Pancreas (tissue), 10 donors: ENCODE results near the gene PIK3CA. TPM values are rescaled to one million over a fixed set of nuclear protein-coding genes. Genes with fewer than 3 reads are reported as not detected.

Source experiments
- ATAC-seq, 4 donors: fragments of 200-7000 bp; cut with Tn5 transposase; one replicate each; pipeline versions ENCODE4 v1.8.0 to v1.9.1; 2020; ENCODE audit warnings: mild to moderate bottlenecking in 4 of 4, moderate library complexity in 4 of 4
- DNase-seq, 6 donors: peaks; one replicate each; pipeline ENCODE4 v3.0.0-alpha.2; 2020
- FAIRE-seq: peaks from 2 replicates; lab custom pipeline; 2012; peaks lifted over from hg19 to GRCh38; lab: Jason Lieb, UNC
- H3K27ac ChIP-seq, 4 donors: fragments of 200-600 bp; sonication (generic); 1 replicate in 3 of 4; 2 replicates in 1 of 4; pipeline versions ENCODE4 v1.5.0 to v1.8.0; 2020
- H3K27me3 ChIP-seq, 4 donors: fragments of 200-600 bp; one replicate each; pipeline ENCODE4 v1.8.0; 2021
- H3K36me3 ChIP-seq, 3 donors: fragments of 200-600 bp; sonication (generic) in 1 of 3; one replicate each; pipeline versions ENCODE4 v1.5.0 to v1.8.0; 2020 to 2021
- H3K4me1 ChIP-seq, 3 donors: fragments of 200-600 bp; one replicate each; pipeline ENCODE4 v1.8.0; 2021
- H3K4me3 ChIP-seq, 4 donors: fragments of 200-600 bp; sonication (generic) in 2 of 4; one replicate each; pipeline versions ENCODE4 v1.5.0 to v1.8.0; 2020 to 2021
- H3K9me3 ChIP-seq, 4 donors: fragments of 200-600 bp; one replicate each; pipeline ENCODE4 v1.8.0; 2021
- WGBS, 2 donors: extraction: QIAGEN DNeasy Blood & Tissue Kit; methylation state at CpG; one replicate each; pipeline ENCODE4 v1.1.7; 2013; 5-methylcytosine and 5-hydroxymethylcytosine counted together
- intact Hi-C, 3 donors: fragments of 100-400 bp; cut with DNase I; formaldehyde crosslinking; loops; one replicate each; pipeline versions ENCODE4 v1.11.1 to v1.14.2; 2022
- polyA plus RNA-seq, 2 donors: library from polyadenylated mRNA; stranded (reverse); fragments of 200-250 nt; gene quantifications; one replicate each; pipeline ENCODE4 v1.2.3, GENCODE V29; 2013
- total RNA-seq, 6 donors: library from RNA; stranded (reverse); fragmentation: NEBNext Ultra II Directional in 4 of 6; extraction: Animal tissue kit (Norgen Biotek cat#: 25700) in 4 of 6; gene quantifications; one replicate each; pipeline versions ENCODE4 v1.2.1 to v1.2.4, GENCODE V29; 2021 to 2023
- TF ChIP-seq, protein P1 (sequence below), 4 donors: fragments of 200-600 bp; sonication (generic) in 3 of 4; IDR thresholded peaks; one replicate each; pipeline versions ENCODE4 v1.5.0 to v1.8.0; 2021; ENCODE audit warnings: antibody characterized with exemption in 4 of 4
- donor health status: healthy with polysubstance abuse.
- donor health status: DM: no; HTN: no; CAD: no; lungs with moderate emphysema.
- donor health status: DM: no; HTN: no; CAD: no.
- donor health status: control.
- donor health status: control.
- donor health status: Bipolar disorder and iron deficiency.
- donor health status: DM: yes; HTN: yes; CAD: no.
- donor health status: DM: no; HTN: no; CAD: no.
- donor health status: DM: no; HTN: no; CAD: no.
- donor health status: DM: yes; HTN: yes; CAD: no.

Gene PIK3CA
- total and polyA plus RNA-seq, 8 donors = 1.6 to 15.6 (median 6.4) TPM

DNA sequence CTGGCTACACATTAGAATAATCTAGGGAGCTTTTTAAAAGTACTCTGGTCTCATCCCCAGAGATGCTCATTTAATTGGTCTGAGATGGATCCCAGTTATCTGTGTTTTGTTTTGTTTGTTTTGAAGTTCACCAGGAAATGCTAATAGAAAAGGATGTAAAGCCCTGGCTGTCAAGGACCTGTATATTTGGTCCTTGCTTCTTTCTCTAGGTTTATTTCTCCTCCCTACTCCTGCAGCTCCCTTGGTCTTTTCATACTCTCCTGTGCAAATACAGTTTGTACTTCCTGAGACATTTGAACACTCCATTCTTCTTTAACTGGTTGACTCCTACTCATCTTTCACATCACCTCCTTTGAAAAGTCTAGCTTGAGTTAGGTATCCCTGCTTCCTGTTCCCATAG lies 3.3 kb downstream of the PIK3CA start:
- Histone ChIP-seq H3K9me3 (no peaks in the 10 kb centered on the region), H3K4me3 (no peak overlapping the region), H3K27ac (no peak overlapping the region), H3K4me1 (peaks cover 3 to 8% (median 4%) of the 10 kb centered on the region in 3 donors), H3K27me3 (no peaks in the 10 kb centered on the region), H3K36me3 (no peaks in the 10 kb centered on the region)
- no peak for ATAC-seq
- FAIRE-seq = no peak
- TF ChIP-seq, protein P1, sequence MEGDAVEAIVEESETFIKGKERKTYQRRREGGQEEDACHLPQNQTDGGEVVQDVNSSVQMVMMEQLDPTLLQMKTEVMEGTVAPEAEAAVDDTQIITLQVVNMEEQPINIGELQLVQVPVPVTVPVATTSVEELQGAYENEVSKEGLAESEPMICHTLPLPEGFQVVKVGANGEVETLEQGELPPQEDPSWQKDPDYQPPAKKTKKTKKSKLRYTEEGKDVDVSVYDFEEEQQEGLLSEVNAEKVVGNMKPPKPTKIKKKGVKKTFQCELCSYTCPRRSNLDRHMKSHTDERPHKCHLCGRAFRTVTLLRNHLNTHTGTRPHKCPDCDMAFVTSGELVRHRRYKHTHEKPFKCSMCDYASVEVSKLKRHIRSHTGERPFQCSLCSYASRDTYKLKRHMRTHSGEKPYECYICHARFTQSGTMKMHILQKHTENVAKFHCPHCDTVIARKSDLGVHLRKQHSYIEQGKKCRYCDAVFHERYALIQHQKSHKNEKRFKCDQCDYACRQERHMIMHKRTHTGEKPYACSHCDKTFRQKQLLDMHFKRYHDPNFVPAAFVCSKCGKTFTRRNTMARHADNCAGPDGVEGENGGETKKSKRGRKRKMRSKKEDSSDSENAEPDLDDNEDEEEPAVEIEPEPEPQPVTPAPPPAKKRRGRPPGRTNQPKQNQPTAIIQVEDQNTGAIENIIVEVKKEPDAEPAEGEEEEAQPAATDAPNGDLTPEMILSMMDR (IDR thresholded peaks at IDR 0.05) = no peak
- intact Hi-C loops = no loop called here
- DNase-seq = no peak

DNA sequence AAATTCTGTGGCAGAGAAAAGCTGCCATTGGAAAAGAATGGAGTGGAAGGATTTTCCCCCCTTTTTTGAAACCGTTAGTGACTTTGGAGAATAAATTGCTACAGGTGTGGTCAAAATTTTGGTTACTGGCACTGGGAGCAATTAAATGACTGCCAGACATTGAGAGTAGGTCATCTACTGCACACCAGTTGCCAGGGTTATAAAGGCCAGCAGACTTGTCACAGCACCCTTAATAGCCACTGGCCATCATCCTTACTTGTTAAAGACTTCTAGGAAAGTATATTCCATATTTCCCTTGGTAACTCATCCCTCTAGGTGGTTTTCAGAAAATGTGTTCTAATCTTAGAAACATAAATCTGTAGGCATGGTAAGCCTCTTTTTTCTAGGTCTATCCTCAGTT lies 8.0 kb downstream of the PIK3CA start:
- FAIRE-seq = no peak
- WGBS, 2 donors = 68 to 74% methylated on average over 1 of the region's 1 CpG

DNA sequence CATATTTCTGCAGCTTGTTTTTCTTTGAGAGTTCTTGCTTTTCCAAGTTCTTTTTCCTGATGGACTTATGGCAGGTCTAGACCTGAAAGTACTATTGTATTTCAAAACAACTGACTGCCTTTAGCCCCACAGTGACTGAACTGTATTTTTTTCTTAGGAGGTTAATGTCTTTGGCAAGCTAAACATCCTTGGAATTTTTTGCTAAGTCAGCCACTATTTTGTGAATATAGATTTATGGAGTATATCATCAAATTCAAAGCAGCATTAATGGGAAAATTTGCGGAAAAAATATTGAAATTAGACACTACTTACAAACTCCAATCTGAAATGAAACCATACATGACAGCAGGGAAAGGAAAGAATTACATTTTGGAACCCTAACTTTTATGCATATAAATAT lies 8.6 kb downstream of the PIK3CA start:
- ATAC-seq = no peak
- Histone ChIP-seq H3K4me3 (no peak overlapping the region), H3K9me3 (no peaks in the 10 kb centered on the region), H3K27ac (no peak overlapping the region), H3K4me1 (peaks cover 0 to 8% (median 0%) of the 10 kb centered on the region in 3 donors), H3K27me3 (no peaks in the 10 kb centered on the region), H3K36me3 (no peaks in the 10 kb centered on the region)
- no peak for DNase-seq
- WGBS, 2 donors = 74 to 80% methylated on average over 1 of the region's 1 CpG
- no peak for FAIRE-seq
- intact Hi-C loops = no loop called here
- TF ChIP-seq, protein P1 (IDR thresholded peaks at IDR 0.05) = no peak

More for the DNA sequence above, 8.0 kb downstream of the PIK3CA start:
- peaks cover 0 to 8% (median 0%) of the 10 kb centered on the region in 3 donors for H3K4me1 ChIP-seq
- no peak for ATAC-seq
- intact Hi-C loops = no loop called here
- no peak for DNase-seq
- no peaks in the 10 kb centered on the region for H3K9me3 ChIP-seq
- TF ChIP-seq, protein P1 (IDR thresholded peaks at IDR 0.05) = no peak
- H3K4me3 ChIP-seq = no peak overlapping the region
- H3K36me3 ChIP-seq = no peaks in the 10 kb centered on the region
- H3K27ac ChIP-seq = no peak overlapping the region
- H3K27me3 ChIP-seq = no peaks in the 10 kb centered on the region

DNA sequence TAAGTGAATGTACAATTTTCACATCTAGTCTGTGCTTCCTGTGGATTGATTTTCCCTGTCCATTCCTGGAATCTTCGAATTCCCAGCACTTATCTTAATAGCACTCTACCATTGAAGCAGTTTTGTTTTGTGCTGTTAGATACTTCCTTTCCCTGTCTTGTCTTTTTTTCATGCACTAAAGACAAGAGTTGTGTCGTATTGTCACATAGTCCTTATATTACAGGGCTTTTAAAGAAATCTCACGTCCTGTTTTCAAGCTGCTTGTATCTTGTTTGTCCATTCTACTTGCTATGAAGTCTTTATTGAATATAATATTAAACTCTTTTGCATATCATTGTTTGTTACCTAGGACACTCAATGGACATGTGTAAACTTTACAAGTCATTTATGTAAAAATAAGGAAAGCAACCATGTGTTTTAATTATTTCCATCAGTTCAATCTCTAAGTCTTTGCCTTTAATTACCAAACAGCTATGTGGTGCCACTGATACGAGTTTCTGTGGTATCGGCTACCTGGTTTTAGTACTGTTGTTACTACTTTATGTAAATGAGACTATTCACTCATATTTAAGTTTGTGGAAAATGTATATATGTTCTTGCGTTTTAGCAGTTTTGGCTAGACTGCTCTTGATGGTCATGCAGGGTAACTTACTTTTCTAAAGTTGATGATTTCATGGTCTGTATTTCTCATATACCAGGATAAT lies 10.3 kb downstream of the PIK3CA start:
- TF ChIP-seq, protein P1 (IDR thresholded peaks at IDR 0.05) = no peak
- FAIRE-seq = no peak
- Histone ChIP-seq H3K27ac (no peak overlapping the region), H3K9me3 (no peaks in the 10 kb centered on the region), H3K4me3 (no peak overlapping the region), H3K4me1 (peaks cover 0 to 15% (median 7%) of the 10 kb centered on the region in 3 donors), H3K27me3 (no peaks in the 10 kb centered on the region), H3K36me3 (no peaks in the 10 kb centered on the region)
- DNase-seq = no peak
- ATAC-seq = no peak
- intact Hi-C loops = no loop called here
- 76 to 81% methylated on average over 6 of the region's 6 CpGs for WGBS, 2 donors

DNA sequence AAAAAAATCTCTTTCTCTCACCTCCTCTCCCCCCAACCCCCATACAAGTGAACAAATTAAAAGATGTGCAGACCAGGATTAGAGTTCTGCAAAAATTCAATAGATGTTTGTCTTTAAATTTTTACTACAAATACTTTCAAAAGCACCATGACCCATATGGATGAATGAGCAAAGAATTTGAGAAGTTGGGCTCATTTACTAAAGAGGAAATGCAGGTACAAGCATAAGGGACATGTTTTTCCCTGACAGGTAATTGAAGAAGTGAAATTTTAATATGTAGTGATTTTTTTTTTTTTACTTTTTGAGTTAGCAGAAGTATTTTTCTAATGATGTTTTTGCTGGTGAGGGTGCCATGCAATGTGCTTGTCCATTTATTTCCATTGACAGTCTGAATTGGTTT lies 15.3 kb downstream of the PIK3CA start:
- TF ChIP-seq, protein P1 (IDR thresholded peaks at IDR 0.05) = no peak
- H3K9me3 ChIP-seq = no peaks in the 10 kb centered on the region
- DNase-seq (no peak), FAIRE-seq (no peak), ATAC-seq (no peak)
- peaks cover 0 to 12% (median 7%) of the 10 kb centered on the region in 3 donors for H3K4me1 ChIP-seq
- H3K36me3 ChIP-seq = no peaks in the 10 kb centered on the region
- H3K27ac ChIP-seq = no peak overlapping the region
- intact Hi-C loops = no loop called here
- no peaks in the 10 kb centered on the region for H3K27me3 ChIP-seq
- H3K4me3 ChIP-seq = no peak overlapping the region
